Vagina (tissue), 2 donors: ENCODE results near the gene SCNN1G. TPM values are rescaled to one million over a fixed set of nuclear protein-coding genes. Genes with fewer than 3 reads are reported as not detected.
"Not testable (repeated sequence)": the region's sequence is repeated elsewhere in the genome, so short reads cannot be mapped to it uniquely, and the experiment has no call there.

ENCODE experiments used
- DNase-seq, 2 donors: peaks; one replicate each; pipeline ENCODE4 v3.0.0-alpha.2; 2017; ENCODE audit errors: extremely low spot score in 2 of 2
- H3K27ac ChIP-seq: fragments of 200-600 bp; sonication (generic); one replicate; pipeline ENCODE4 v1.5.1; 2019
- H3K27me3 ChIP-seq: fragments of 200-600 bp; sonication (generic); one replicate; pipeline ENCODE4 v1.5.1; 2019
- H3K36me3 ChIP-seq, 2 donors: fragments of 200-600 bp; sonication (generic); one replicate each; pipeline ENCODE4 v1.5.1; 2017 to 2019
- H3K4me1 ChIP-seq: fragments of 200-600 bp; sonication (generic); one replicate; pipeline ENCODE4 v1.5.1; 2019
- H3K4me3 ChIP-seq, 2 donors: fragments of 200-600 bp; sonication (generic); 1 replicate in 1 of 2; 2 replicates in 1 of 2; pipeline ENCODE4 v1.5.1; 2016 to 2019
- H3K9me3 ChIP-seq: fragments of 200-600 bp; sonication (generic); one replicate; pipeline ENCODE4 v1.5.1; 2019
- POLR2A ChIP-seq, 2 donors: fragments of 450-650 bp; IDR thresholded peaks; one replicate each; pipeline ENCODE4 v1.6.1; 2017; ENCODE audit warnings: antibody characterized with exemption in 2 of 2, mild to moderate bottlenecking in 2 of 2, moderate library complexity in 2 of 2
- POLR2AphosphoS5 ChIP-seq, 2 donors: sonication (generic); formaldehyde crosslinking; IDR thresholded peaks; one replicate each; pipeline ENCODE4 v1.9.0; 2017; ENCODE audit warnings: antibody characterized with exemption in 2 of 2, mild to moderate bottlenecking in 2 of 2, low read depth in 1 of 2; ENCODE audit not compliant: insufficient read depth in 1 of 2
- intact Hi-C: fragments of 100-400 bp; cut with DNase I; formaldehyde crosslinking; loops from one replicate; pipeline ENCODE4 v1.15.1; 2023
- total RNA-seq: library from RNA; depleted of rRNA; stranded (reverse); fragments of >200 nt; gene quantifications from one replicate; pipeline ENCODE4 v1.2.3, GENCODE V29; 2016
- TF ChIP-seq, protein P1 (sequence below), 3 experiments: fragments of 450-650 bp in 2 of 3; fragments of 200-600 bp in 1 of 3; sonication (generic) in 1 of 3; IDR thresholded peaks; one replicate each; pipeline ENCODE4 v1.5.1; 2017 to 2019; ENCODE audit warnings: antibody characterized with exemption in 3 of 3, mild to moderate bottlenecking in 2 of 3, moderate library complexity in 2 of 3

The SCNN1G gene
- total RNA-seq, 1 donor from 2014 or later, result 26.5 TPM

DNA sequence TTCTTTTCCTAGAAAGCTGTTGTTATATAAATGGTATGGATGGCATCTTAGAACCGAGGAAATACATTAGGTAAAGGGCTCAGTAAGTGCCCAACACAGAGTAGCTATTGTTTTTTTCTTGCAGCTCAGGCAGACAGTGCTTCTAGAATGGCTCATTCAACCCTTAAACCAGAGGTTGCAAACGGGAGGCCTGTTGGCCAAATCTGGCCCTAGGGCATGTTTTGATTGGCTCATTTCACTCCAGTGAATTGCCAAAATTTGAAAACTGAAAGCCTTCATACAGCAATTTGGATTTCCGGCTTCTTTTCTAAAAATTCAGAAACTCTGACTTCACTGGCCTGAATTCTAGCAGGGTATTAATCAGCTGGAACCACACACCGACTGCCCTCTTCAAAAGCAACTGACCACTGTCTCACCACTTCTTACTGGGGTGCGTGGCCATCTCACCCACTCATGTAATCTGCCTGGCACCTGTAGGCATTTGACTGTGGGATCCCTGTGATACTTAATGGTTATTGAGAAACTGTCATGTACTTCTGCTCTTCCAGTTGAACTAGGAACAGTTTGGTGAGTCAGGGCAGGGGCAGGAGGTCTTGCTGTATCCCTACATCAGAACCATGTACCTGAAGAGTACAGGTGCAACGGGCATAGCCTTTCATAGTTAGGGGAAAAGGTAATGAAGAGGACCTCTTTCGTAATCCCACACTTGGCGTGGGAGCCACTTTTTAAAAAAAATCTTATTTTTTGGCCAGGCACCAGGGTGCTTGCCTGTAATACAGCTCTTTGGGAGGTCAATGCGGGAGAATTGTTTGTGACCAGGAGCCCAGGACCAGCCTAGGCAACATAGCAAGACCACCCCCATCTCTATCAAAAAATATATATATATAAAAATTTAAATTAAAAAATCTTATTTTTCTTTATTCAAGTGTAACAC, 66.0 kb downstream of the SCNN1G start:
- TF ChIP-seq, protein P1, sequence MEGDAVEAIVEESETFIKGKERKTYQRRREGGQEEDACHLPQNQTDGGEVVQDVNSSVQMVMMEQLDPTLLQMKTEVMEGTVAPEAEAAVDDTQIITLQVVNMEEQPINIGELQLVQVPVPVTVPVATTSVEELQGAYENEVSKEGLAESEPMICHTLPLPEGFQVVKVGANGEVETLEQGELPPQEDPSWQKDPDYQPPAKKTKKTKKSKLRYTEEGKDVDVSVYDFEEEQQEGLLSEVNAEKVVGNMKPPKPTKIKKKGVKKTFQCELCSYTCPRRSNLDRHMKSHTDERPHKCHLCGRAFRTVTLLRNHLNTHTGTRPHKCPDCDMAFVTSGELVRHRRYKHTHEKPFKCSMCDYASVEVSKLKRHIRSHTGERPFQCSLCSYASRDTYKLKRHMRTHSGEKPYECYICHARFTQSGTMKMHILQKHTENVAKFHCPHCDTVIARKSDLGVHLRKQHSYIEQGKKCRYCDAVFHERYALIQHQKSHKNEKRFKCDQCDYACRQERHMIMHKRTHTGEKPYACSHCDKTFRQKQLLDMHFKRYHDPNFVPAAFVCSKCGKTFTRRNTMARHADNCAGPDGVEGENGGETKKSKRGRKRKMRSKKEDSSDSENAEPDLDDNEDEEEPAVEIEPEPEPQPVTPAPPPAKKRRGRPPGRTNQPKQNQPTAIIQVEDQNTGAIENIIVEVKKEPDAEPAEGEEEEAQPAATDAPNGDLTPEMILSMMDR (IDR thresholded peaks at IDR 0.05), result no peak
- no peak for TF ChIP-seq POLR2A (IDR thresholded peaks at IDR 0.05)
- TF ChIP-seq POLR2AphosphoS5 (IDR thresholded peaks at IDR 0.05; ENCODE audit: insufficient read depth in 1 of 2, low read depth in 1 of 2), result no peak
- no peak for DNase-seq
- Histone ChIP-seq H3K36me3 (no peaks in the 10 kb centered on the region), H3K27me3 (no peaks in the 10 kb centered on the region), H3K4me1 (no peaks in the 10 kb centered on the region), H3K27ac (no peak overlapping the region), H3K4me3 (no peak overlapping the region), H3K9me3 (no peaks in the 10 kb centered on the region)
- intact Hi-C loops, result no loop called here

DNA sequence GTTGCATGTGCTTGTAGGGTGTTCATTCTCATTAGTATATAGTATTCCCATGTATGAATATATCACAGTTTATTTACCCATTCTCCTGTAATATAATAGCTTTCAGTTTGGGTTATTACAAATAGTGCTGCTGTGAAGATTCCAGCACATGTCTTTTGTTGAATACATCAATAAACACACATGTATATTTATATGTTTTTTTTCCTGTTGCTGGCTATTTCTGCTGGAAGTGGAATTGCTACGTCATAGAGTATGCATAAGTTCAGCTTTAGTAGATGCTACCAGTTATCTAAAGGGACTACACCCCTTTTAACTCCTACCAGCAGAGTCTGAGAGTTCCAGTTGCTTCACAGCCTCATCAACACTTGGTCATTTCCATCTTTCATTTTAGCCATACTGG, 67.3 kb downstream of the SCNN1G start:
- no peaks in the 10 kb centered on the region for H3K36me3 ChIP-seq
- no peaks in the 10 kb centered on the region for H3K4me1 ChIP-seq
- H3K27ac ChIP-seq, result no peak overlapping the region
- H3K4me3 ChIP-seq, result no peak overlapping the region
- no peaks in the 10 kb centered on the region for H3K27me3 ChIP-seq
- H3K9me3 ChIP-seq, result no peaks in the 10 kb centered on the region
- TF ChIP-seq, protein P1 (IDR thresholded peaks at IDR 0.05), result no peak
- no peak for TF ChIP-seq POLR2A (IDR thresholded peaks at IDR 0.05)
- no peak for TF ChIP-seq POLR2AphosphoS5 (IDR thresholded peaks at IDR 0.05; ENCODE audit: insufficient read depth in 1 of 2, low read depth in 1 of 2)
- intact Hi-C loops, result no loop called here
- no peak for DNase-seq

DNA sequence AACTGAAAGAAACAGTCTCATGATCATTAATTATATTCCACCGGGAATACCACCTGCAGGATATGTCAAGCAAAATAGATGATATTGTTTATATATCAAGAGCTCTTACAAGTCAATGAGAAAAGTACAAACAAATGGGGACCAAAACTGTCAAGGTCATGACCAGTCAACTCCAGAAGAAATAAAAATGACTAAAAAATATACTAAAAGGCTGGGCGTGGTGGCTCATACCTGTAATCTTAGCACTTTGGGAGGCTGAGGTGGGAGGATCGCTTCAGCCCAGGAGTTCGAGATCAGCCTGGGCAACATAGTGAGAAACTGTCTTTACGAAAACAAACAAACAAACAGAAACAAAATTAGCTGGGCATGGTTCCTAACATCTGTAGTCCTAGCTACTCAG, 69.8 kb downstream of the SCNN1G start:
- intact Hi-C loops, result no loop called here
- Histone ChIP-seq H3K27ac (no peak overlapping the region), H3K4me1 (no peaks in the 10 kb centered on the region), H3K36me3 (no peaks in the 10 kb centered on the region), H3K9me3 (no peaks in the 10 kb centered on the region), H3K4me3 (no peak overlapping the region), H3K27me3 (no peaks in the 10 kb centered on the region)
- TF ChIP-seq, protein P1 (IDR thresholded peaks at IDR 0.05), result no peak
- TF ChIP-seq POLR2A (IDR thresholded peaks at IDR 0.05) (no peak), POLR2AphosphoS5 (IDR thresholded peaks at IDR 0.05; ENCODE audit: insufficient read depth in 1 of 2, low read depth in 1 of 2) (no peak)
- DNase-seq, result no peak

DNA sequence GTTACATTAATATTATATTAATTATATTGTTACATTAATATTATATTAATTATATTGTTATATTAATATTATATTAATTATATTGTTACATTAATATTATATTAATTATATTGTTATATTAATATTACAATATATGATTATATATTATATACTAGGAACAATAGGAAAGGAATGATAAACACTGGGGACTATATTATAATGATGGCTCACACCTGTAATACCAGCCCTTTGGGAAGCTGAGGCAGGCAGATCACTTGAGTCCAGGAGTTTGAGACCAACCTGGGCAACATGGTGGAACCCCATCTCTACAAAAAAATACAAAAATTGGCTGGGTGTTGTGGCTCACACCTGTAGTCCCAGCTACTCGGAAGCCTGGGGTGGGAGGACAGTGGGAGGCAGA, 71.1 kb downstream of the SCNN1G start:
- H3K9me3 ChIP-seq, H3K4me3 ChIP-seq, H3K4me1 ChIP-seq, H3K27me3 ChIP-seq, DNase-seq, H3K27ac ChIP-seq, intact Hi-C loops, H3K36me3 ChIP-seq: not testable (repeated sequence)

DNA sequence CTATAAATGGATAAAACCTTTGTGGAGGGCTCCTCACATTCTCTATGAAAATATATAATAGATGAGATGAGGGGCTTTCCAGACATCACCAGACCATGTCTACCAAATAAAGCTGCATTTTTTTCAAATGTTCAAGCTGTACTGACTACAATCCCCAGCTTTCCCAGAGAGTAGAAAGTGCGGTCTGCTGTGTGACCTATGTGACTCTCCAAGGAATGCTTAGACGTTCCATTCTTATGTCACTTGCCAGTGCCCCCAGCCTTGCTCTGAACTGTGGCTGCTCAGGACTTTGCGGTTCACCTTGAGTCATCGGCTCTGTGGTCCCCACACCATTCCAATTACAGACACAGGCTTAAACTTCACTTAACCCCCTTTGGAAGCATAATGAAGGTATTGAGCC, 71.8 kb downstream of the SCNN1G start:
- no peak for DNase-seq
- Histone ChIP-seq H3K27me3 (no peaks in the 10 kb centered on the region), H3K4me1 (no peaks in the 10 kb centered on the region), H3K4me3 (no peak overlapping the region), H3K36me3 (no peaks in the 10 kb centered on the region), H3K9me3 (no peaks in the 10 kb centered on the region), H3K27ac (no peak overlapping the region)
- no peak for TF ChIP-seq POLR2A (IDR thresholded peaks at IDR 0.05)
- TF ChIP-seq, protein P1 (IDR thresholded peaks at IDR 0.05), result no peak
- no peak for TF ChIP-seq POLR2AphosphoS5 (IDR thresholded peaks at IDR 0.05; ENCODE audit: insufficient read depth in 1 of 2, low read depth in 1 of 2)
- intact Hi-C loops, result no loop called here
